Smooth muscle cell of the brain vasculature (primary cell): ENCODE results near the gene DUSP1.

Source experiments
- DNase-seq: peaks from one replicate; pipeline ENCODE4 v3.0.0-alpha.2; 2012; ENCODE audit warnings: low read depth, low spot score

Gene DUSP1

GRCh38 chr5:172762214-172763119, 8.5 kb downstream of the DUSP1 start:
- no peak for DNase-seq

- no peak for DNase-seq
Measured at GRCh38 chr5:172760959-172761358, 10.0 kb downstream of the DUSP1 start.

DNA sequence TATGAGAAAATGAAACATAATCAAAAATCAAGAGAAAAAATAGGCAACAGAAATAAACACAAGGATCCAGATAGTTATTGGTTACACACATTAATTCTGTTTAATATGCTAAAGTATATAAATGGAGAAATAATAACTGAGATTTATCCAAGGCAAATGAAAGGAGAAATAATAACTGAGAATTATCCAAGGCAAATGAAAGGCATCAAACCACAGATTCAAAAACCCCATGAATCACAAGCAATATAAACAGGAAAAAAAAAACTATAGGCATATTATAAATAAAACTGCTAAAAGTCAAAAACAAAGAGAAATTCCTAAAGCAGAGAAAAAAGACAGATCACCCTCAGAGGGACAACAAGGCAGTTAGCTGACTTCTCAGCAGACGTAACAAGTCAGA, 10.9 kb downstream of the DUSP1 start:
- no peak for DNase-seq

DNA sequence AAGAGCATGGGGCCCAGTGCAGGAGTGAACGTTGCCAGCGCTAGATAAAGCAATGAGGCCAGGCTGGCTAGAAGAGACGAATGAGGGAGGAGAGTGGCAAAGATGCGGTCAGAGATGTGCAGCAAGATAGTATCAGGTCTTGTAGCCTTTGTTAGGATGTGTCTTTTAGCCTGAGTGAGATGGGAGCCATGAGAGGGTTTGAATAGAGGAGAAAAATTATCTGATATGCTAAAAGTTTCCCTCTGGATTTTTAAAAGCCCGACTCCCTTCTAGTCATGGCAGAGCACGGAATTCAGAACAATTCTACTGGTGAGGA, 12.2 kb downstream of the DUSP1 start:
- DNase-seq, result no peak

- DNase-seq, result no peak
Measured at GRCh38 chr5:172758077-172758833, 12.7 kb downstream of the DUSP1 start.

GRCh38 chr5:172757394-172758010, 13.5 kb downstream of the DUSP1 start:
- DNase-seq, result no peak

GRCh38 chr5:172756764-172757393, 14.1 kb downstream of the DUSP1 start:
- no peak for DNase-seq

GRCh38 chr5:172754596-172755356, 16.2 kb downstream of the DUSP1 start:
- DNase-seq, result no peak

- no peak for DNase-seq
Measured at GRCh38 chr5:172753101-172753500, 17.9 kb downstream of the DUSP1 start.

- no peak for DNase-seq
Measured at GRCh38 chr5:172751761-172752510, 19.1 kb downstream of the DUSP1 start.

DNA sequence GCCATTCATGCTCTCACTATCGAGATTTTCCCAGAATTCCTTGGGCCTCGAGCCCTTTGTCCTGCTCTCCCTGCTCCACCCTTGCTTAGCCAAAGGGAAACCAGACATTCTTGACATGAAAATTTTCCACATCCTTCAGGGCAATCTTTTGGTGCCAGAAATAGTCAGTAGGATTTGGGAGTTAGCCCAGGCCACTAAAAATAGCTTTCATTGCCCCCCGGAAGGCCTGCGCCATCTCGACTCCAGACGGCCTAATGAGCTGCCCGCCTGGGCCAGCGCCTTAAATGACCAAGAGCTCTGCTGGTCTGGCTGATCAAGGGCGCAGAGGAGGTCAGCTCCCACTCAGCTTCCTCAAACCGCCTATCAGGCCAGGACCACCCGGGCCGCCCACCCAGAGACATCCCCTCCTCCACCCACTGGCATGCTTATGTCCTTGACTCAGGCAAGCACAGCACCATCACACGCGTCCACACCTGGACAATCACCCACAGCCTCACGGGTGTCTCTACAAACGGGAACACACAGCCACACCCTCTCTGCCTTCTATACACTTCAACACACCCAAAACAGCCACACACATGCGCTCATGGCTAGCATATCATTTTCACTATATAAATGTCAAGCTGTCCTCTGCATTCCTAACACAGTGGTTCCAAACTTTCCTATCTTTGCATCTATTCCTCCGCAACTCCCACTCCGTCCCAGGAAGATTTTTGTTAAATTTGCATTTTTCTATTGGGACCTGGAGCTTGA, 20.9 kb downstream of the DUSP1 start:
- no peak for DNase-seq

DNA sequence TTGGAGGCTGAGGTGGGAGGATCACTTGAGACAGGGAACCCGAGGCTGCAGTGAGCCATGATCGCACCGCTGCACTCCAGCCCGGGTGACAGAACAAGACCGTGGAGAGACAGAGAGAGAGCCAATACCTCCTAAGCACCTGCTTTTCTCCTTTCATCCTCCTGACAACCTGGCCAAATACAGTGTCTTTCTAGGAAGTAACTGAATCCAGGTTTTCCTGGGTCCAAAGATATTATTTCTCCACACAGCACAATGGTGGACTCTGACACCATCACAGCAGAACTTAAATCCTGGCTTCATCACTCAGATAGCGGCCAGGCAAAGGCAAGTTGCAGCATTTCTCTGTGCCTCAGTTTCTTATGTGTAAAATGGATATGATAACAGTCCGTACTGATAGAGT, 21.9 kb downstream of the DUSP1 start:
- no peak for DNase-seq

GRCh38 chr5:172748341-172748843, 22.6 kb downstream of the DUSP1 start:
- no peak for DNase-seq

DNA sequence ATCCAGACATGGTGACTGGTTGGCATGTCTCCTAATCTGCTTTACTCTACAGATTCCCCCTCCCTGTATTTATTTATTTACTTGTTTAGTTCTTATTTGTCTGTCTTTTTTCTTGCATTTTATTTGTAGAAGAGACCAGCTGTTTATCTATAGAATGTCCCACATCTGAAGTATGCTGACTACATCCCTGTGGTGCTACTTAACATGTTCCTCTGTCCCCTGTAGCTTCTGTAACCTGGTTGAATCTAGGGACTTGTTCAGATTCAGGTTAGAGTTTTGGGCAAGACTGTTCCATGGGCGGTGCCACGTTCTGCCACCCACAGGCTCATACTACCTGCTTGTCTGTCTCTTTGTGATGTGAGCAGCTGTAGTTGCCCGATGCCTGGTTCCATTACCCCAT, 23.5 kb downstream of the DUSP1 start:
- DNase-seq, result no peak

DNA sequence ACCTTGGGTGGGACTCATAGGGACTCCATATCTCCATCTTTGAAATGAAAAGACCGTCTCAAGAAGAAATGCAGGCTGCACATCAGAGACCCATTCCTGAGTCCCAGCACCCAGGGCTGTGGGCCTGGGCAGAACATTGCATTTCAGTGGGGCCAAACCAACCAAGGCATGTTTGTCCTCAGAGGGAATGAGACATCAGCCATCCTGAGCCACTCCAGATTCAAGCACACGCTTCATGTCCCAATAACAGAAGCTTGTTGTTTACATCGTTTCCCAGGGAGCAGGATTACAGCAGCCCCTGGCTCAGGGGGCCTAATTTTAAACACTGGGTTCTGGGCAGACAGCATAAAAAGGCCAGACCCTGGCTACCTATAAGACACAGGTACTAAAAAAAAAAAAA, 24.3 kb downstream of the DUSP1 start:
- DNase-seq, result no peak

- no peak for DNase-seq
Measured at GRCh38 chr5:172745838-172746237, 25.2 kb downstream of the DUSP1 start.

DNA sequence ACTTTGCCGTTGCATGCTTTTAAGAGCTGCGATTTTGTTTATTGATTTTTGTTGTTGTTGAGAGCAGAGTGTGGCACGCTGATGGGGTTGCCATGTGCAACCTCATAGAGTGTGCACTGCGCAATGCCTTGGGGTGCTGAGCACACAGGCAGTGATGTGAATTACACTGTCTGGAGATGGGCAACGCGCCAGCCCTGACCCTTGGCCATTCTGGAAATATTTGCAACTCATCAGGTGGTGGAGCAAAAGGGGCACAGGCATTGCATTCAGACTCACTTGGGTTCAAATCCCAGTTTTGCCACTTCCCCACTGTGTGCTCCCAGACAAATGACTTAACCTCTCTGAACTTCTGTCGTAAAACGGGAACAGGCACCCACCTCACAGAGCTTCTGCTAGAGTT, 25.6 kb downstream of the DUSP1 start:
- no peak for DNase-seq

- no peak for DNase-seq
Measured at GRCh38 chr5:172744123-172745104, 26.6 kb downstream of the DUSP1 start.
